Activated CD8-positive, alpha-beta memory T cell treated with anti-CD3 and anti-CD28 coated beads for 1 hour (primary cell): ENCODE results near the gene LYRM9.
"Not testable (repeated sequence)": the region's sequence is repeated elsewhere in the genome, so short reads cannot be mapped to it uniquely, and the experiment has no call there.

Experiments used
- DNase-seq, 2 donors: peaks; one replicate each; pipeline ENCODE4 v3.0.0-alpha.2; 2020; ENCODE audit warnings: low read depth in 1 of 2; ENCODE audit errors: extremely low read depth in 1 of 2

The LYRM9 gene

GRCh38 chr17:27845264-27846041, 47.7 kb downstream of the LYRM9 start:
- DNase-seq: no peak

DNA sequence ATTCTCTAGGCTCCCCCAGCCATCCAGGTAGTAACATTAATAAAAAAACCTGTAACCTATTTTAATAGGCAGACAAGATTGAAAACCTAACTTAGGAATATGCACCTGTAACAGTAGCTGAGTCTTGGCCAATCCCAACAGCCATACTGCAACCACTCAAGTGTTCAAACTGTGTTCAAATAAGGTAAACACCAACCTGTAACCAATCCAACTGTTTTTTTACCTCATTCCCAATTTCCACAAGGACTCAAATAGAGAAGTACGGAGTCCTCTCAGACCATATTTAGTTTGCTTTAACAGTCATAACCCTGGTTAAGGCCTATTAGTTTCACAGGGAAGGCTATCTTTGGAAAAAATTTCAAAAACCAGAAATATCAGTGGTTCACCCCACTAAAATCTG, 52.5 kb downstream of the LYRM9 start:
- no peak for DNase-seq

- DNase-seq: not testable (repeated sequence)
Observed at GRCh38 chr17:27840406-27840678, 52.8 kb downstream of the LYRM9 start.

DNA sequence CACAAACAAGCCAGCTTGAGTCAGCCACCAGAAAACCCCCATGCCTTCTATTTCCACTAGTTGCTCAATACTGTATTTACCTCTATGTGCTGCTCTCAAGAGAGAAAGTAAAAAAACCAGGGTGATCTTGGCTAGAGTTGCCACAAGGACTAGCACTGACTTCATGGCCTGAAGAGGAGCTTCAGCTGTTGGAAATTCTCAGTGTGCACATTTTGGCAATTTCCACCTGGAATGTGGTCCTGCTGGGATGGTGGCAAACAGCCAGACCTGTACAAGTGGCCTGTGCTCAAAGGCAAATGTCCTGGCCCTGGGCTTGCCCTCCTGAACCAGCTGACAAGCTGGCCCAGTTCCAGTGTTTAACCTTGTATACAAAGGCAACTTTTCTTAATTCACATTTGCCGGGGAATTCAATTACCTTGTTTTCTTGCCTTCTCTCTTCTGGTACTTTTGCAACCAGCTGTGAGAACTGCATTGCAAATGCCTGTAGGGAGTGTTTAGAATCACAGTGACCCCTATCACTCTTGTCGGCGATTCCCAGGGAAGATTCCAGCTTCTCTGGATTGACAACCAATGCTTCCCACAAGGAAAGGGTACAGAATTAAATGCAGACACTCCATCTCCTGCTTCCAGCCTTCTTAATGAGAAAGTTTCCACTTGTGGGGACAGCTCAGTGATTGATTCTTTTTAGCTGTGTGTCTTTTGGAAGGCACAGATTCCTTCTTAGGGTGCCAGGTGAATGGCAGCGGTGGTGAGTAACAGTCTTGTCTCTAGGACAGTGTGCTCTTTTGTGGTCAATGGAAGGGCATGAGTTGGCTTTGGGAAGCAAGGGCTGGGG, 53.4 kb downstream of the LYRM9 start:
- not testable (repeated sequence) for DNase-seq

DNA sequence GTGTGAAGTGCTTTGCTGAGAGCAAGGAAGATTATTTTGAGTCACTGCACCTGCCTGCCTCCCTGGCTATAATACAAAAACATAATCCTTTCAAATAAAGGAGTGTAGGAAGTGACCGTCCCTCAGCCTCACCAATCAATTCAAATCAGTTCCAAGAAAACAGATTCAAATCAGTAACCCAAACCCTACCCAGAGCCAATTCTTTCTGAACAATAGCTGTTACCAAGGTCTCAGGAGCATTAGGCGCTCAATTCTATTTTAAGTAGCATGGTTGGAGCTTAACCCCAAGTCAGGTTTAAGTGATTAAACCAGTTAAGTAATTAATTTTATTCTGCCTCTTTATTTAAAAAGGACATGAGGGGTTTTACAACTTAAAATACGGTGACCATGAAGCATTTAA, 54.6 kb downstream of the LYRM9 start:
- not testable (repeated sequence) for DNase-seq

DNA sequence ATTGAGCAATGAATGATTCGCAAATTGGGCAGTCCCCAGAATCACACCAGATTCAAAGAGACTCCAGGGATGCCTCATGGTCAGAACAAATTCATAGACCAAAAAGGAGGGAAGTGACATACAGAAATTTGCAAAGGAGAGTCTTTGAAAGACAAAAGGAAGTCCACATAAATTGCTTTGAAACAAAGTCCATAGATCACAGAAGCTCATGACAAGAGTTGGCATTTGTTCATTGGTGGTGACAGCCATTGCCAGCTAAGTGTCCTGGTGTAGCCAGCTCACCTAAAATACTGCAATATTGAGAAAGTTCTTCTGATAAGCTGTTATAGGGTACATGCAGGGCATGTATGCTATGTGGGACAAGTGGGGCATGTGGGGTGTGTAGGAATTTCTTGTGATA, 55.4 kb downstream of the LYRM9 start:
- not testable (repeated sequence) for DNase-seq

- no peak for DNase-seq
Observed at GRCh38 chr17:27836651-27837050, 56.5 kb downstream of the LYRM9 start.

DNA sequence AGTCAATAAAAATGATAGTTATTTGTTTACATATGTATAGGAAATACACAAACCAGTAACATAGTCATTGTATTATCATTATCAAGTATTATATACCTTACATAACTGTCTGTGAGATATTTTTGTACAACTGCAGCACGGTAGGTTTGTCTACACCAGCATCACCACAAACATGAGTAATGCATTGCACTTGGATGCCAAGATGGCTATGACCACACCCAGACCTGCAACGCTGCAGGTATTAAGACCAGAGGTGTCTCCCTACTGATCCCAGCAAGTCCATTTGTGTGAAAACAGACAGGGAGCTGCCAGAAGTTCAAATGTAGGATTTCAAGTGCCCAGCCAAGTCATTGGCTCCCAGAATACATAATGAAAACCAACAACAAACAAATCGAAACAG, 58.6 kb downstream of the LYRM9 start:
- no peak for DNase-seq

GRCh38 chr17:27832831-27833230, 60.3 kb downstream of the LYRM9 start:
- DNase-seq: no peak

DNA sequence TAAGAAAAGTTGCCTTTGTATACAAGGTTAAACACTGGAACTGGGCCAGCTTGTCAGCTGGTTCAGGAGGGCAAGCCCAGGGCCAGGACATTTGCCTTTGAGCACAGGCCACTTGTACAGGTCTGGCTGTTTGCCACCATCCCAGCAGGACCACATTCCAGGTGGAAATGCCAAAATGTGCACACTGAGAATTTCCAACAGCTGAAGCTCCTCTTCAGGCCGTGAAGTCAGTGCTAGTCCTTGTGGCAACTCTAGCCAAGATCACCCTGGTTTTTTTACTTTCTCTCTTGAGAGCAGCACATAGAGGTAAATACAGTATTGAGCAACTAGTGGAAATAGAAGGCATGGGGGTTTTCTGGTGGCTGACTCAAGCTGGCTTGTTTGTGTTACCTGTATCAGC, 63.3 kb downstream of the LYRM9 start:
- not testable (repeated sequence) for DNase-seq

DNA sequence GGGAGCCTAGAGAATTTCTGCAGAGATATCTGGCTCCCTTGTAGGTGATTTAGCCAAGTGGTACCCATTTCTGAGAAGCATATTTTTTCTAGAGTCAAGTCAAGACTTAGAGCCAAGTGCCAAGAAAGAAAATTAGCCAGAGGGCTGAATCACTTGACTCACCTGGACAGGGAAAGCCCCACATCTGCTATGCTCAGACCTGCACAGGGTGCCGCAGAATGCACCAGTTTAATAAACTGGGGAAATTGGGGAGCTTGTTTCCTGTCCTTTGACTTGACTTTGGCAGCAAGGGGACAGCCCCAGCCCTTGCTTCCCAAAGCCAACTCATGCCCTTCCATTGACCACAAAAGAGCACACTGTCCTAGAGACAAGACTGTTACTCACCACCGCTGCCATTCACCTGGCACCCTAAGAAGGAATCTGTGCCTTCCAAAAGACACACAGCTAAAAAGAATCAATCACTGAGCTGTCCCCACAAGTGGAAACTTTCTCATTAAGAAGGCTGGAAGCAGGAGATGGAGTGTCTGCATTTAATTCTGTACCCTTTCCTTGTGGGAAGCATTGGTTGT, 63.9 kb downstream of the LYRM9 start:
- not testable (repeated sequence) for DNase-seq
